Naive B cell (primary cell): ENCODE data around the gene OR2T34. TPM values are rescaled to one million over a fixed set of nuclear protein-coding genes. Genes with fewer than 3 reads are reported as not detected.
A peak's percentile ranks its signal among the peaks of the same experiment; 100 is the strongest.
"Not testable (repeated sequence)": the region's sequence is repeated elsewhere in the genome, so short reads cannot be mapped to it uniquely, and the experiment has no call there.

Experiments
- ATAC-seq, 2 donors: fragments of 150-1000 bp; cut with Tn5 transposase; 2 replicates each; pipeline ENCODE4 v1.10.0; 2021; ENCODE audit warnings: low read depth in 2 of 2, mild to moderate bottlenecking in 2 of 2, moderate library complexity in 2 of 2
- DNase-seq: peaks from one replicate; pipeline ENCODE4 v3.0.0; 2022
- H3K27ac Mint-ChIP-seq, 6 donors: one replicate each; pipeline ENCODE4 v1.8.0; 2020 to 2022; ENCODE audit warnings: mild to moderate bottlenecking in 6 of 6, mixed read lengths in 6 of 6, moderate library complexity in 5 of 6, inconsistent platforms in 2 of 6
- H3K27me3 Mint-ChIP-seq, 3 donors: one replicate each; pipeline ENCODE4 v1.8.0; 2021 to 2022; ENCODE audit warnings: mixed read lengths in 3 of 3, mild to moderate bottlenecking in 1 of 3
- H3K36me3 Mint-ChIP-seq, 2 donors: one replicate each; pipeline ENCODE4 v1.8.0; 2020 to 2022; ENCODE audit warnings: mixed read lengths in 2 of 2, inconsistent platforms in 1 of 2, mild to moderate bottlenecking in 1 of 2
- H3K4me1 Mint-ChIP-seq, 3 donors: one replicate each; pipeline ENCODE4 v1.8.0; 2020 to 2022; ENCODE audit warnings: mixed read lengths in 3 of 3, inconsistent platforms in 1 of 3, mild to moderate bottlenecking in 1 of 3, moderate library complexity in 1 of 3
- H3K4me3 Mint-ChIP-seq, 8 donors: one replicate each; pipeline ENCODE4 v1.8.0; 2020 to 2022; ENCODE audit warnings: mild to moderate bottlenecking in 8 of 8, mixed read lengths in 8 of 8, moderate library complexity in 8 of 8, inconsistent platforms in 2 of 8
- H3K9me3 Mint-ChIP-seq, 7 donors: one replicate each; pipeline ENCODE4 v1.8.0; 2020 to 2022; ENCODE audit warnings: mixed read lengths in 7 of 7, mild to moderate bottlenecking in 5 of 7, inconsistent platforms in 2 of 7, moderate library complexity in 1 of 7
- polyA plus RNA-seq, 6 donors: library from polyadenylated mRNA; unstranded; fragments of 300-500 nt; fragmentation: Illumina TruSeq; gene quantifications; one replicate each; pipeline ENCODE4 v1.2.3, GENCODE V29; 2021; ENCODE audit warnings: low read depth in 6 of 6

OR2T34 gene, protein sequence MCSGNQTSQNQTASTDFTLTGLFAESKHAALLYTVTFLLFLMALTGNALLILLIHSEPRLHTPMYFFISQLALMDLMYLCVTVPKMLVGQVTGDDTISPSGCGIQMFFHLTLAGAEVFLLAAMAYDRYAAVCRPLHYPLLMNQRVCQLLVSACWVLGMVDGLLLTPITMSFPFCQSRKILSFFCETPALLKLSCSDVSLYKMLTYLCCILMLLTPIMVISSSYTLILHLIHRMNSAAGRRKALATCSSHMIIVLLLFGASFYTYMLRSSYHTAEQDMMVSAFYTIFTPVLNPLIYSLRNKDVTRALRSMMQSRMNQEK
- under 1 TPM in 1 of 6 donors, not detected in 5; 0.49 TPM for polyA plus RNA-seq

DNA sequence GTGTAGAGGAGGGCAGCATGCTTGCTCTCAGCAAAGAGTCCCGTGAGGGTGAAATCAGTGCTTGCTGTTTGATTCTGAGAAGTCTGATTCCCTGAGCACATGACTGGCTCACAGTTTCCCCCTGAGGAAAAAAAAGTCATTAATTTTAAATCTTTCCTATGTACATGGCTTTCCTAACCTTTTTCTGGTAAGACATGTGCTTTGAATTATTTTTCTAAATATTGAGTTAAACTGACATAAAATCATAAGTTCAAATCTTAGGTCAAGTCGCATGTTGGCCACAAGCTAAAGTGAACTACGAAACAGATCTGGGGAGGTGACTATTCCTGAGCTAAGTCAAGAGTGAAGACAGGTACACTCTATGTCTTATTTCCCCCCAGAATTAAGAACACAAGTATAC is at the start of gene OR2T34:
Gene OR2T34, minus strand, starts transcription at position 101 of the 400 bp plus-strand sequence. Its CDS starts 0 bp downstream, at position 101.
- not testable (repeated sequence) for H3K4me1 Mint-ChIP-seq, DNase-seq, H3K36me3 Mint-ChIP-seq, ATAC-seq, H3K9me3 Mint-ChIP-seq, H3K27me3 Mint-ChIP-seq, H3K4me3 Mint-ChIP-seq
- peak within 1 kb of the TSS in 2 of 6 donors; percentile 59 to 83 for H3K27ac Mint-ChIP-seq

DNA sequence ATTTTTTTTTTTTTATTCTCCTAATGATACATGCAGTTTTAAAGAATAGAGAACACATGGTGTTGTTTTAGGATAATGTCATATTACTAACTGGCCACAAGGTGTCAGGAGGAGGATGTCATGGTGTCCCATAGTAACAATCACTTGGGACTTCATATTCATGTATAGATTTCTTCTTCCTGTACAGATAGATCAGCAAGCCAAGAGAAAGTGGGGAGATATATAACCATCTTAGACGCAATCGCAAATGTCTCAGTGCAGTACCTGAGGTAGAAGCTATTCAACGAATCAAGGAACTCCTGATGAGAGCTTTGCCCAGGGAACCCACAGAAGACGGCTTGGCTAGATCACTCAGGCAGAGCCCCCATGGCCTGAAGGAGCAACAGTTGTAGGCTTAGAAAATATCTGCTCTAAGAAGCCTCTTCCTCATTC is 48.0 kb upstream of the OR2T34 start:
- Mint-ChIP-seq H3K9me3 (no peaks in the 10 kb centered on the region), H3K27me3 (no peaks in the 10 kb centered on the region), H3K4me3 (peak overlapping the region in 3 of 8 donors; percentile 0 to 51 (median 23)), H3K36me3 (no peaks in the 10 kb centered on the region), H3K27ac (peak overlapping the region in 5 of 6 donors; percentile 56 to 96 (median 84)), H3K4me1 (peaks cover 9 to 16% (median 13%) of the 10 kb centered on the region in 3 donors)
- peak; percentile 86 for ATAC-seq
- peak; percentile 45 for DNase-seq

DNA sequence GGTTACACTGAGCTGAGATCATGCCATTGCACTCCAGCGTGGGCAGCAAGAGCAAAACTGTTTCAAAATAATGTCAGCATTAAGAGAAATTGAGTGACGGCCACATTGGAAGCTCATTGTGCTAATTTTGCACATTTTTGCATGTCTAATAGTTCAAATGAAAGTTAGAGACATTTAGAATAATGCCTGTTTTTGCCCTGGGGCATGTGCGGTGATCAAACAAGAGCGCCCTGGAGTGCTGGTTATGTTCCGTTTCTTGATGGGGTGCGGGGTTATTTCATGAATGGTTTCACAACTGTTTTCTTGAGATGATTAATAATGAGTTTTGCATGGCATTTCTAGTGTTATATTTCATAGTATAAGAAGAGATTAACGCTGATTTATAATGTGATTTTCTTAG is 47.2 kb upstream of the OR2T34 start:
- DNase-seq (no peak), ATAC-seq (no peak)
- peaks cover 9 to 16% (median 13%) of the 10 kb centered on the region in 3 donors for H3K4me1 Mint-ChIP-seq
- H3K27me3 Mint-ChIP-seq, result no peaks in the 10 kb centered on the region
- no peak overlapping the region for H3K27ac Mint-ChIP-seq
- H3K36me3 Mint-ChIP-seq, result no peaks in the 10 kb centered on the region
- no peaks in the 10 kb centered on the region for H3K9me3 Mint-ChIP-seq
- no peak overlapping the region for H3K4me3 Mint-ChIP-seq

DNA sequence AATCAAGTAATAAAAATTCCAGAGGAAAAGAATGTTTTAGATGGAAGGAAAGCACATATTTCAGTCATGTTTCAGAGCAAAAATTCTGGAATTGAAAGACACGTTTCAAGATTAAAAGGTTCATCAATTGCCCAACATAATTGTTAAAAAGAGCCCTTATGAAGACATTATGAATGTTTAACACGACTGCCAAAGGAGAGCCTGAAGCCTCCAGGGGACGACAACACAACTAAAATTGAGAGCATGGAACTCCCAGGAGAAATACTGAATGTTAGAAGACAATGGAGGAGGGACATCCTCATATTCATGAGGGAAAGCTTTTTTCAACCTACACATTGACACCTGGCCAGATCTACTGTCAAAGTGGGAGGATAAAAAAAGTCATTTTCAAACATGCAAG is 44.3 kb upstream of the OR2T34 start:
- Mint-ChIP-seq H3K27ac (peak overlapping the region in 1 of 6 donors; percentile 57), H3K4me3 (no peak overlapping the region), H3K36me3 (no peaks in the 10 kb centered on the region), H3K9me3 (no peaks in the 10 kb centered on the region), H3K27me3 (no peaks in the 10 kb centered on the region), H3K4me1 (peaks cover 9 to 16% (median 13%) of the 10 kb centered on the region in 3 donors)
- ATAC-seq, result peak; percentile 21 to 29
- DNase-seq, result peak; percentile 30

DNA sequence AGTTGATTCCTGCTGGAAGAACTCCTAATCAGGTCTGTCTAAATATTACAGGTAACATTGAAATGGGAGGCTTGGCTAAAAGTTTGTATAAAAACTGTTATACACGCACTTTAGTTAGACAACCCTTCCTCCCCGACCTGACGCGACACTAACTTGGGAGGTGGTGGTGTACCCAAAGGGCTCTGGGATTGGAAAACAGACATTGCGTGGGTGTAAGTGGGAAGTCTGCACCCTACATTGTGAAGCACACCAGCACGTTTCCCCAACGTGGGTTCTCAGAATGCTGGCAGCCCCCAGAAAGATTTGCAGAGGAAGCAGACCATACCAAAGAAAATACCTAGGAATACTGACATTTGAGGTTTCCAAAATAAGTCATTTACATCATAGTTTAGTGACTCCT is 43.6 kb upstream of the OR2T34 start:
- Mint-ChIP-seq H3K4me3 (no peak overlapping the region), H3K4me1 (peaks cover 7 to 16% (median 13%) of the 10 kb centered on the region in 3 donors), H3K27ac (peak overlapping the region in 1 of 6 donors; percentile 19), H3K9me3 (no peaks in the 10 kb centered on the region), H3K36me3 (no peaks in the 10 kb centered on the region), H3K27me3 (no peaks in the 10 kb centered on the region)
- no peak for DNase-seq
- ATAC-seq, result no peak

DNA sequence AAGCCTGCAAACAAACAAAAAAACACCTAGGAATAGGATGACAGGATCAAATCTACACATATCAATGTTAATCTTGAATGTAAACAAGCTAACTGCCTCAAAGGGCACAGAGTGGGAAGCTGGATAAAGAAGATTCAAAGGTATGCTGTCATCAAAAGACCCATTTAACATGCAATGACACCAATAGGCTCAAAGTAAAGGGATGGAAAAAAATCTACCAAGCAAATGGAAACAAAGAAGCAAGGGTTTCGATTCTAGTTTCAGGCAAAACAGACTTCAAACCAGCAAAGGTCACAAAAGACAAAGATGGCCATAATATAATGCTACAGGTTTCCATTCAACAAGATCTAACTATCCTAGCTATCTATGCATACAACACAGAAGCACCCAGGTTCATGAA is 39.2 kb upstream of the OR2T34 start:
- peak overlapping the region in 1 of 6 donors; percentile 57 for H3K27ac Mint-ChIP-seq
- no peak for DNase-seq

DNA sequence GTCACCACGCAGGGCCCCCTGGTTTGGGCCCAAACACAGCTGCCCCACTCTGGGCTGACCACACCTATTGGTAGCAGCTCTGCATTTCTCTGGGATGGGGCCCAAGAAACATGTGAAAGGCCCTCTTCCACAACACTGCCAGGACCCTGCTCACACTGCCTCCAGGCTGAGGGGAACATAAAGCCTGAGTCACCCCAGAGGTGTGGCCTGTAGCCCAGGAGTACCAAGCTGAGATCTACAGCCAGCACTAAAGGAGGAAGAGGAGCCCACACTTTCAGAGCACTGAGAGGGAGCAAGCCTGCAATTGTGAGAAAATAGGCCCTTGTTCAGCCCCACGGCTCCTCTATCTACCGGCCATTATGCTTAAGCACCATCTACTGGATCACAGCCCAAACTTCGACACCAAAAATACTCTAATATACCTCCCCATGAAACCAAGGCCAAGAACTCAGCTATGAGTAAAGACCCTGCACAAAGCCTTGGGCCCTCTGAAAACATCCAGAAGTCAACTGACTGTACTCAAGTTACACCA is 37.4 kb upstream of the OR2T34 start:
- DNase-seq, result no peak
- Mint-ChIP-seq H3K9me3 (no peaks in the 10 kb centered on the region), H3K27me3 (no peaks in the 10 kb centered on the region), H3K4me3 (no peak overlapping the region), H3K27ac (peak overlapping the region in 2 of 6 donors; percentile 21 to 49), H3K36me3 (no peaks in the 10 kb centered on the region), H3K4me1 (no peaks in the 10 kb centered on the region)
- no peak for ATAC-seq

More for the DNA sequence above, 39.2 kb upstream of the OR2T34 start:
- Mint-ChIP-seq H3K9me3 (no peaks in the 10 kb centered on the region), H3K27me3 (no peaks in the 10 kb centered on the region), H3K36me3 (no peaks in the 10 kb centered on the region), H3K4me3 (no peak overlapping the region), H3K4me1 (peaks cover 0 to 4% (median 3%) of the 10 kb centered on the region in 3 donors)
- no peak for ATAC-seq

DNA sequence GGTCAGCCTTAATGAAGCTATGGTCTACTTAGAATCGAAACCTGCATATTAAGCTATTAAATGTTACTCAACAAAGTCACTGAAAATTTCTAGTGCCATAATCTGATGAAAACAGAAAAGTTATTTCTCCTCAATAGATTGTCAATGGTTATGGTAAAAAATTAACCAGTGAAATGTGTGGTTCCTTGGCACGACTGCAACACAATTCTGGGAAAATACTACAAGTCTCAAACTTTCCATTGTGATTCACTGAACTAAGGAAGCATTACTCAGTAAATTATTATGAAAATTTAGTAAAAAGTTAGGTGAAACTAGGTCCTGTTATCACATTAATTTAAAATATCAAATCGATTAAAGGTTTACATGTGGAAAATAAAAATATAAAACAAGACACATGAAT is 35.7 kb upstream of the OR2T34 start:
- DNase-seq (no peak), ATAC-seq (no peak)
- Mint-ChIP-seq H3K9me3 (no peaks in the 10 kb centered on the region), H3K4me1 (no peaks in the 10 kb centered on the region), H3K27ac (no peak overlapping the region), H3K27me3 (no peaks in the 10 kb centered on the region), H3K36me3 (no peaks in the 10 kb centered on the region), H3K4me3 (no peak overlapping the region)

DNA sequence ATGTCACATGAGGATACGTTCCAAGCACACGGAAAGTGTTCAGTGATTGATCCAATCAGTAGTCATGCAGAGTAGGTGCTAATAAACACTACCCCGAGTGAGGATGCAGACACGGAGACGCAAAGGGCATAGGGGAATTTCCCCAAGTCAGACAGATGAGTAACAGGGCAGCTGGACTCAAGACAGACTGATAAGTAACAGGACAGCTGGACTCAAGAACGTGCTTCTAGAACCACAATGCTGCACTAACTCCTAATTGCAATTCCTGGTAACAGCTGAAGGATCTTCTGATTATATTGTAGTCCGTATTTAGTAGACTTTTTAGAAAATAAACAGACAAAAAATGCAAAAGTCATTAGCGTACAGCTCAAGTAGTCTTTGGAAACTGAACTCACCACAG is 24.8 kb upstream of the OR2T34 start:
- H3K36me3 Mint-ChIP-seq, result no peaks in the 10 kb centered on the region
- peak overlapping the region in 1 of 6 donors; percentile 32 for H3K27ac Mint-ChIP-seq
- H3K27me3 Mint-ChIP-seq, result peaks cover 0 to 12% (median 10%) of the 10 kb centered on the region in 3 donors
- ATAC-seq, result no peak
- no peak for DNase-seq
- H3K4me1 Mint-ChIP-seq, result no peaks in the 10 kb centered on the region
- peaks cover 0 to 3% (median 0%) of the 10 kb centered on the region in 7 donors for H3K9me3 Mint-ChIP-seq
- no peak overlapping the region for H3K4me3 Mint-ChIP-seq

DNA sequence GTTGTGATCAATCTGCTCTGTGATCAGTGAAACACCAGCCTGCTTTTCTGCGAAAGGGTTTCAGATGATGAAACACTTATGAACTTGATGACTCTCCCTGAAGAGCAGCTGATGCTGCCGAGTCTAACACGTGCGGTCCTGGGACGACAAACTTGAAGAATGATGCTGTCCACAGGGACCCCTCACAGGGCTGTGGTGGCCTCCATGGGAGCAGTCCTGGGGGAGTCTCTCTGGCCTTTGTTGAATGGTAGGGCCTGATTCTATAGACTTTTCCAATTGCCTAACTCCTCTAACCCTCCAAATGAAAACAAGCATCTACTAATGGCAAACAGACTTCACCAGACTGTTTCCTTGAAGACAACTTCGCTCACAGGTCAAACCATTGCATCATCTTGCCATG is 23.0 kb upstream of the OR2T34 start, which contains the start of gene OR2T10:
Gene OR2T10, minus strand, starts transcription at position 112 of the 400 bp plus-strand sequence. CDS start 3,932 bp downstream, outside the sequence.
- Mint-ChIP-seq H3K4me1 (no peaks in the 10 kb centered on the region), H3K9me3 (peaks cover 0 to under 1% (median 0%) of the 10 kb centered on the region in 7 donors), H3K27me3 (peaks cover 0 to 17% (median 17%) of the 10 kb centered on the region in 3 donors), H3K27ac (no peak within 1 kb of the TSS), H3K36me3 (peaks cover 0 to 8% of the 10 kb centered on the region in 2 donors), H3K4me3 (no peak within 1 kb of the TSS)
- ATAC-seq, result no peak
- DNase-seq, result no peak

DNA sequence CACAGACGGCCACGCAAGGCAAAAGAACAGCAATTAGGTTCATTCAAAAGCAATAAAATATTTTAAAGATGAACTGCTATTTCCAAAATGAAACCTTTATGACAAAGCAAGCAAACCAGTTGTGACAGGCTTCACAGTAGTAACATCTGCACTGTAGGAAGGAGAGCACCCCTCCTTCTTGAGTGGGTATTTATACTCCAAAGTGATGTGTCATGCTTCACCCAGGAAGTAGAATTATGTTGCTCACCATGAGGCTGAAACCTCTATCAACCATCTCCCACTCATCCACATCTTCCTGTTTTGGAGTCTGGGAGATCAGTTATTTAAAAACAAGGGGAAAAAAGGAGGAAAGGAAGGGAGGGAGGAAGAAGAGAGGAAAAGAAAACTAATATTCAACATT is 22.1 kb upstream of the OR2T34 start:
- Mint-ChIP-seq H3K9me3 (no peaks in the 10 kb centered on the region), H3K4me3 (no peak overlapping the region), H3K27ac (no peak overlapping the region), H3K27me3 (peaks cover 0 to 13% (median 10%) of the 10 kb centered on the region in 3 donors), H3K4me1 (no peaks in the 10 kb centered on the region), H3K36me3 (peaks cover 0 to 8% of the 10 kb centered on the region in 2 donors)
- no peak for ATAC-seq
- no peak for DNase-seq

DNA sequence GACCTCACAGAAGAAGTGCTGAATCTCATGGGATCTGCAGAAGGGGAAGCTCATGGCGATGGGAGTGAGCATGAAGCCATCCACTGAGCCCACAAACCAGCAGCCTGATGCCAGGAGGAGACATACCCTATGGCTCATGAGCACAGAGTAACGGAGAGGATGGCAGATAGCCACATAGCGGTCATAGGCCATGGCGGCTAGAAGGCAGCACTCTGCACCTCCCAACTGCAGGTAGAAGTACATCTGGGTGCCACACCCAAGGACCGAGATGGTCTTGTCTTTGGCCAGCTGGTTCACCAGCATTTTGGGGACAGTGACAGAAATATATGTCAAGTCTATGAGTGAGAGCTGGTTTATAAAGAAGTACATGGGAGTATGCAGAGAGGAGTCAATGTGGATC is 18.7 kb upstream of the OR2T34 start:
- no peak overlapping the region for H3K4me3 Mint-ChIP-seq
- peaks cover 0 to 6% (median 2%) of the 10 kb centered on the region in 3 donors for H3K4me1 Mint-ChIP-seq
- peaks cover 0 to 8% of the 10 kb centered on the region in 2 donors for H3K36me3 Mint-ChIP-seq
- no peaks in the 10 kb centered on the region for H3K9me3 Mint-ChIP-seq
- no peak for ATAC-seq
- H3K27ac Mint-ChIP-seq, result no peak overlapping the region
- DNase-seq, result no peak
- peaks cover 0 to 13% (median 10%) of the 10 kb centered on the region in 3 donors for H3K27me3 Mint-ChIP-seq

DNA sequence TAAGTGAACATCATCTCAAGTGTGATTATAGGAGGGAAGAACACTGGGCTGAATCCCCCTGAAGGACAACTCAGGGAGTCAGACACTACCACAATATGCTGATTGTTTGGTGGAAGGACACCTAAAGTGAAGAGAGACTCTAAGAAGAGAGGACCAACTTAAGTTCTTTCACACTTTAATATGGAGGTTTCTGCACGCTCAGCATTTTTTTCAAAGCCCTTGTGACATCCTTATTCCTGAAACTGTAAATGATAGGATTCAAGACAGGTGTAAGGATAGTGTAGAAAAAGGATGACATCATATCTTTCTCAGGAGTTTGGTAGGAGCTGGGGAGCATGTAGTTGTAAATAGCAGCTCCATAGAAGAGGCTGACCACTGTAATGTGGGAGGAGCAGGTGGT is 18.1 kb upstream of the OR2T34 start:
- Mint-ChIP-seq H3K27me3 (peaks cover 0 to 13% (median 10%) of the 10 kb centered on the region in 3 donors), H3K36me3 (peaks cover 0 to 8% of the 10 kb centered on the region in 2 donors), H3K27ac (no peak overlapping the region), H3K9me3 (no peaks in the 10 kb centered on the region), H3K4me3 (no peak overlapping the region), H3K4me1 (peaks cover 0 to 6% (median 2%) of the 10 kb centered on the region in 3 donors)
- DNase-seq (no peak), ATAC-seq (no peak)

DNA sequence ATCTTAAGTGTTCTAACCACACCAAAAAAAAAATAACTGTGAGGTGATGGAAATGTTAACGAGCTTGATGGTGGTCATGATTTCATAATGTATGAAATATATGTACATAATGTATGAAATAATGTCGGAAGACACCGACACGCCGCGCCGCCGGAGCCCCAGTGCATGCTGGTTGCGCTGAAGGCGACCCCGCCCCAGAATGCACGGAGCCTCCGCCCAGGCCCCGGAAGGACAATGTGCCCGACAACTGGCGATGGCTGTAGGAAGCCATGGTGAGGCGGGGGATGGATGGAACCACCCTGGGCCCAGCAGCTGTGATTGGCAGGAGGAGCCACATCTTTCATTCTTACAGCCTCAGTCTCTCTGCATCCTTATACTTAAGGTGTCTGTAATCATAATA is 15.5 kb upstream of the OR2T34 start:
- DNase-seq, result no peak
- H3K4me3 Mint-ChIP-seq, result no peak overlapping the region
- H3K27me3 Mint-ChIP-seq, result peaks cover 0 to 25% (median 18%) of the 10 kb centered on the region in 3 donors
- no peak overlapping the region for H3K27ac Mint-ChIP-seq
- no peaks in the 10 kb centered on the region for H3K9me3 Mint-ChIP-seq
- no peak for ATAC-seq
- peaks cover 0 to 6% (median 2%) of the 10 kb centered on the region in 3 donors for H3K4me1 Mint-ChIP-seq
- peaks cover 0 to 16% of the 10 kb centered on the region in 2 donors for H3K36me3 Mint-ChIP-seq
